GM04503 (cell line): ENCODE measurements around the gene WASHC4.
"Not testable (repeated sequence)": the region's sequence is repeated elsewhere in the genome, so short reads cannot be mapped to it uniquely, and the experiment has no call there.

Experiments
- DNase-seq: peaks from one replicate; pipeline ENCODE4 v3.0.0-alpha.2; 2012; ENCODE audit warnings: low read depth

The WASHC4 gene

GRCh38 chr12:105167346-105167745, 59.8 kb downstream of the WASHC4 start:
- DNase-seq: no peak

- DNase-seq: no peak
Observed at GRCh38 chr12:105168006-105168405, 60.5 kb downstream of the WASHC4 start.

GRCh38 chr12:105170139-105170538, 62.6 kb downstream of the WASHC4 start:
- DNase-seq: no peak

- no peak for DNase-seq
Observed at GRCh38 chr12:105171691-105172436, 64.3 kb downstream of the WASHC4 start.

DNA sequence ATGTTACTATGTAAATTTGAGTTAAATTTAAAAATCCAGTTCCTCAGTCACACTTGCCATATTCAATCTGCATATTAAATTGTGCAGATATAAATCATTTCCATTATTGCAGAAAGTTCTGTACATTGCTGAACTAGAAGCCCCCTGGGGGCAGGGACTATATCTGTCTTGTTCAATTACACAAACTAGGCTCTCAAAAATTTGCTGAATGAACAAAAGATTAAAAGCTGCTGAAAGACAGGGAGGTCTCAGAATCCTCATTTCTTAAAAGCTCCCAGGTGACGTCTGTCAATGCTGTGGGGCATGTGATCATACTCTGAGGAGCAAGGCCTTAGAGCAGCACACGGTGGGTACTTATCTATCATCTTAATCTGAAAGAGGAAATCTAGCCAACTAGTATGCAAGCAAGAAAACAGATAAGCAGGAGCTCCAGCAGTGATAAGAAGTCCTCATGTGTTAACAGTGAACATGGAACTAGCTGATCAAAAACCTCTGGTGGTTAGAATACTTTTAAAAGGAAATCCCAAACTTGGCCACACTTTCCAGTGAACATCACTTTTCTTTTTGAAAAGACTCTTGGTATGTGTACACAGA, 68.0 kb downstream of the WASHC4 start:
- no peak for DNase-seq

- no peak for DNase-seq
Observed at GRCh38 chr12:105177208-105177607, 69.7 kb downstream of the WASHC4 start.

- DNase-seq: not testable (repeated sequence)
Observed at GRCh38 chr12:105179114-105179513, 71.6 kb downstream of the WASHC4 start.

- DNase-seq: not testable (repeated sequence)
Observed at GRCh38 chr12:105183406-105183805, 75.9 kb downstream of the WASHC4 start.

GRCh38 chr12:105183976-105184375, 76.4 kb downstream of the WASHC4 start:
- not testable (repeated sequence) for DNase-seq

GRCh38 chr12:105189293-105189692, 81.8 kb downstream of the WASHC4 start:
- DNase-seq: no peak

DNA sequence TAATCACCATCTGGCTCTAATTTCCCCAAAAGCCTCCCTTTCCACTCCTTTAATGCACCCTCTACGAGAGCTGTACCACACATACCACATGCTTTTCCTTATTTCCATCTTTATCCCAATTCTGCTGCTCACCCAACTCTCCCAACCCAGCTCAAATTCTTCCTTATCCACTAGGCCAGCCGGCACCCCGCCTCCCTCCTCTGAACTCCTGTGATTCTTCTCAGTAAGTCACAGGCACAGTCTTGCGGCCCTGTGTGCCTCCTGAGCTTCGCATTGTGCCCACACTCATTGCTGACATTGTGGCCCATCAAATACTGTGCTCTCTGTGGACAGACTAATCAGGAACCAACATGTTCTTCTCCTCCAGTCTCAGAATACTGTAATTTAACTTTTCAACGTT, 83.0 kb downstream of the WASHC4 start:
- no peak for DNase-seq

DNA sequence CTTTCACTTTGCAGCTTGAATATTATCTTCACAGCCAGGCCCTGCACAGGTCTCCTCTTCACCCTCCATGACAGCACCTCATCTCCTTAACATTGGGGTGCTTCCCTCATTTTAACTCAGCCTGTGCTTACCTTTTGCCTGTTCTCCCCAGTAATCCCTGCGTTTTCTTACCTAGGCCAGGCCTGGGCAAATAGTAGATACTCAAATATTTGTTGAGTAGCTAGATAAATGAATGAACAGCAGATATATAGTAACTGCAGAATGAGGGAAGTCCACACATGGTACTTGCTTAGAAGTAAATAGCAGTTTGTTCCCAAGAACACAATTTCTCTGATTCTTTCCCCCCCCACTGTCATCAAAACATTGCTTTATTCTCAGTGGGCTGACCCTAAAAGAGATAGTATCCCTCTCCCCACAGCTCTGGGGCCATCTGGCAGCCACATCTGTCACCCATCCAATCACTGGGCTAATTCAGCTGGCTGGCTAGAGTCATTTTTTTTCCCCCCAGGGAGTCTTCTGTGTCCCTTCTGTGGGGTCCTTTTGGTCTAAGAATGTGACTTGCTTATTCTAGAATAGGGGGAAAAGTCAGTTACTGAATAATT, 85.2 kb downstream of the WASHC4 start:
- DNase-seq: no peak

- DNase-seq: no peak
Observed at GRCh38 chr12:105194947-105195346, 87.4 kb downstream of the WASHC4 start.

GRCh38 chr12:105196090-105196489, 88.6 kb downstream of the WASHC4 start:
- DNase-seq: no peak

DNA sequence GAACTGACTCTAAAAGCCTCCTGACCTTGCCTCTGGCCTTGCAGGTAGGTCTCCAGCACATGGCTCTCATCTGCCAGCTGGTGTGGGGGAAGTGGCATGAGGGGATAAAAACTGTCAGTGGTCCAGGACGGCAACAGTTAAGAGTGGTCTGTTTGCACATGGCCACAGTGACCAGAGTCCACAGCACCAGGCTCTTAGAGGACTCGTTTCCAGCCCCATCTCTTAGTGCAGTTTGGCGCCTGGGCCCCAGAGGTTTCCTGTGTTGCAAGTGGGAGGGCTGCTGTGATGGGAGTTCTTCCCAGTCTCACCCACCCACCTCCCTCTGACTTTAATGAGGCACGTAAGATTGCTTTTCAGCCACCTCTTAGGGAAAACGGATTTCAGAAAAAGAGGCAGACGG, 91.4 kb downstream of the WASHC4 start:
- no peak for DNase-seq

DNA sequence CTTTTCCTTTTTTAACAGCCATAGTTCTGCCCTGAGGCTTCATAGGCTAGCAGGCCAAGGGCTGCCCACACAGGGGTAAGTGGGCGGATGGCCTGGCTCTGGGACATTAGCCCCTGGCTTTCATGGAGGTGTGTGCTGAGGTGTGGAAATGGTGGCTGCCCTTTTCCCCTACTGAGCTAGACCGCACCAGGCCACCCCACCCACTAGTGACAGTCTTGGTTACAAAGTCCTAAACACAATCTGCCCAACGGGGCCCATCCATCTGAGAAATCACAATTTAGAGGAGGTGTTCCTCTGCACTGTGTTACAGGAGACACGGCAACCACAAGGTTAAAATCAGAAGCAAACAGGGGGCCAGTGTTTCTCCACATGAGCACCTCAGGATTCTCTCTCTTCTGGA, 92.9 kb downstream of the WASHC4 start:
- DNase-seq: no peak

- no peak for DNase-seq
Observed at GRCh38 chr12:105201299-105201698, 93.8 kb downstream of the WASHC4 start.

DNA sequence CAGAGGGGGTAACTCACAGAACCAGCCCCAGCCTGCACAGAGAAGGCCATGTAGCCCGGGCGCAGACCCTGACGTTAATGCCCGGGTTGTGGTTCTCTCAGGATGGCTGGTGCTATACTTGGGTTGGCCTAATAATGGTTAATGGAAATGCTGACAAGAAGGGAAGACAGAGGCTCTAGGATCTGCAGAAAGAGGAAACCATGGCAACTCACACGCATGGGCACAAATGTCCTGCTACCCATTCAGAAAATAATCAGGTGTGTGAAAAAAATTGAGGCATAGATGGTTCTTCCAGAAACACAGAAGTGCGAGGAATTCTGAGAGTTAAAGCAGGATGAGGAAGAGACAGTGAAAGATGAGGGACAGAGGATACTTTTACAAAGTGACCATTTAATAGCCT, 94.7 kb downstream of the WASHC4 start:
- no peak for DNase-seq

- no peak for DNase-seq
Observed at GRCh38 chr12:105204127-105204526, 96.6 kb downstream of the WASHC4 start.

DNA sequence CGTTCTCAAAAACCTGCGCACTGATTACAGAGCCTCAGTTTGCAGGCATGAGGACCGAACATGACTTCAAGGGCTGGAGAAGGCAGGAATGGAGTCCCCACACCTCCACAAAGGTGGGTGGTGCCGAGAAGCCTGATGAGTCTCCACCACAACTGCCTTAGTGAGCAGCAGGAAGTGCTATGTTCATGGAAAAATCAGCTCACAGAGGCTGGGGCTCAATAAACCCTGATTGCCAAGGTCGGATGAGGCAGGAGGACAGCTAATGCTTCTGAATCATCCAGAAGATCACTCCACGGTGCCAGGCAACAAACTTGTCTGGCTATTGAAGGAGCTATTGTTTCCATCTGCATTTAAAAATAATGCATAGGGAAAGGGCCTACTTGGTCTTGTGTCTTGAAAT, 97.4 kb downstream of the WASHC4 start:
- peak; percentile 71 for DNase-seq

DNA sequence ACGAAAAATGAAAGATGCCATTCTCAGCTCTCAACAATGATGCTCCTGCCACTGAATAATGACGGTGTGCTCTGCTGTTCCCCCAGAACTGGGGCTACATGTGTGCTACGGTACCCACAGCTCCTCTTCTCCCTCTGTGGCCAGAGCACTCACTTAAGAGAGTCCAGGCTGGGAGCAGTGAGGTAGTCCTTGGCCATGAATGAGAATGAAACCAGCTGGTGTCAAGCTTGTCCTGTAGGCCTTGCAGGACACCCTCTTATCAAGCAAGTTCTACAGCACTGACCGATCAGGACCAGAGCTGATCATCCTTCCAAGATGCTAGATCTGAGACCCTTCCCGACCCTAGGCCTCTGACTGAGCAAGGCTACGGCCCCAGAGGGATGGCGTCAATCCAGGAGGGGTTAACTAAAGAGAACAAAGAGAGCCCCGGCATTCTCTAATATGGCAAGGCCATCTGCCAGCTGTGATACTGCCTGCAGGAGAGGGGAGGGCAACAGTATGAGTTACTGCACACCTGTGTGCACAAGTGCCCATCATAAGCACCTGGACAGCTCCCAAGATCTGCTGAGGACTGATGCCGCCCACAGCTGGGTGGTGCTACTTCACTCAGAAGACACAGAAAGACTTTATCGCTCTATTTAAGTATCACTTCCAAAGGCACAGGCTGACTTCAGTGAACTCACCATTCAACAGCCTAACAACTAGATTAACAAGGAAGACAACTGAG, 98.0 kb downstream of the WASHC4 start:
- no peak for DNase-seq

DNA sequence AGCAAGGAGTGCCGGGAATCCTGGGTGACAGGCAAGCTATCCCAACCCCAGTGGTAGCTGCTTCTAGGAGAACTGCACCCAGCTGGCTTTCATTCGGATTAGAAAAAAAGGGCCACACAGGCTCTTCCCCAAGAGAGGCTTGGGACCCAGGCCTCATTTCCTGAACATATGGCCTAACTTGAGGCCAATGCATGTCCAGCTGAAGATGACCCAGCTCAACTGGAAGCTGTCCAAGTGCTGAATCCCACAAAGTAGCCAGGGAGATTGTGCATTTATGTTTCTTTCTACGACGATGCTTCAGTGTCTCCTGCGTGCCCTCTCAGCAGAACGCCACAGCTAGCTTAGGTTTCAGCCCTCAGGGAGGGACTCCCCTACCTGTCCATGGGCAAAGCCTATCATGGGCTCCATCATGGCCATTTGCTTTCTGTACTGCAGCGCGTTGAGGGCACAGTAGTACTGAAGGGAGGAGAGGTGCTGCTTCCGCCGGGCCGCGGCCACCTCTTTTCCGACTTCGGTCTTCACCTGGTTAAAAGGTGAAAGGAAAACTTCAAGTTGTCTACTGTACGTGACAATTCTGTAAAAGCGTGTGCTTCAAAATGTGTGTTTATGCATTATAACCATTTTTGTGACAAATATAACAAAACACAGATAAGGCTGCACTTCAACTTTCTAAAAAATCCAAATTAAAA, 99.3 kb downstream of the WASHC4 start:
- no peak for DNase-seq
